ENCODE data around the gene GIGYF2. TPM values are rescaled to one million over a fixed set of nuclear protein-coding genes. Genes with fewer than 3 reads are reported as not detected.
"Not testable (repeated sequence)": the region's sequence is repeated elsewhere in the genome, so short reads cannot be mapped to it uniquely, and the experiment has no call there.

The GIGYF2 gene
- total RNA-seq, 2 donors from 2014 or later: 91.5 to 101 TPM

DNA sequence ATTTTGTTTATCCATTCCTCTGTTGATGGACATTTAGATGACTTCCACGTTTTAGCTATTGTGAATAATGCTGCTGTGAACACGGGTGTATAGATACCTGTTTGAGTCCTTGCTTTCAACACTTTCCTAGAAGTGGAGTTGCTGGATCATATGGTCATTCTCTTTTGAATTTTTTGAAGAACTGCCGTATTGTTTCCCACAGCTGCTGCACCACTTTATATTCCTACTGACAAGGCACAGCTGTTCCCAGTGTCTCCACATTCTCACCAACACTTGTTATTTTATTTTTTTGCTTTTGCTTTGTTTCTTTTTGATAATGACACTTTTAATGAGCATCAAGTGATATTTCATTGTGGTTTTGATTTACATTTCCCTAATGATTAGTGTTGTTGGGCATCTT is 120.6 kb downstream of the GIGYF2 start:
- no peaks in the 10 kb centered on the region for H3K9me3 Mint-ChIP-seq
- ATAC-seq: no peak
- H3K27ac Mint-ChIP-seq: no peak overlapping the region
- no peaks in the 10 kb centered on the region for H3K4me1 Mint-ChIP-seq (ENCODE audit: low read depth in 2 of 2)
- H3K4me3 Mint-ChIP-seq: no peak overlapping the region
- H3K27me3 Mint-ChIP-seq: no peaks in the 10 kb centered on the region
- peaks cover 28% of the 10 kb centered on the region for H3K36me3 Mint-ChIP-seq
- DNase-seq (ENCODE audit: low spot score): no peak

DNA sequence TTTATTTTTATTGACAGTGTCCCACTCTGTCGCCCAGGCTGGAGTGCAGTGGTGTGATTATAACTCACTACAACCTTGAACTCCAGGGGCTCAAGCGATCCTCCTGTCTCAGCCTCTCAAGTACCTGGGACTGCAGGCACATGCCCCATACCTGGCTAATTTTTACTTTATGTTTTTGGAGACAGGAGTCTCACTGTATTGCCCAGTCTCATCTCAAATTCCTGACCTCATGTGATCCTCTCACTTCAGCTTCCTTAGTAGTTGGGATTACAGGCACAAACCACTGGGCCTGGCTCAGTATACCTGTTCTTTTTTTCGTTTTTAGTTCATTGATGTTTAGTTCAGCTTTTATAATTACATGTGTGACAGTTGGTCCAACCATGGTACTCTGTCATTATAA is 132.9 kb downstream of the GIGYF2 start:
- DNase-seq (ENCODE audit: low spot score) (no peak), ATAC-seq (no peak)
- no peaks in the 10 kb centered on the region for H3K9me3 Mint-ChIP-seq
- H3K27ac Mint-ChIP-seq: no peak overlapping the region
- H3K27me3 Mint-ChIP-seq: no peaks in the 10 kb centered on the region
- peaks cover 0 to 5% of the 10 kb centered on the region in 2 donors for H3K4me1 Mint-ChIP-seq (ENCODE audit: low read depth in 2 of 2)
- H3K4me3 Mint-ChIP-seq: no peak overlapping the region
- peaks cover 37% of the 10 kb centered on the region for H3K36me3 Mint-ChIP-seq

DNA sequence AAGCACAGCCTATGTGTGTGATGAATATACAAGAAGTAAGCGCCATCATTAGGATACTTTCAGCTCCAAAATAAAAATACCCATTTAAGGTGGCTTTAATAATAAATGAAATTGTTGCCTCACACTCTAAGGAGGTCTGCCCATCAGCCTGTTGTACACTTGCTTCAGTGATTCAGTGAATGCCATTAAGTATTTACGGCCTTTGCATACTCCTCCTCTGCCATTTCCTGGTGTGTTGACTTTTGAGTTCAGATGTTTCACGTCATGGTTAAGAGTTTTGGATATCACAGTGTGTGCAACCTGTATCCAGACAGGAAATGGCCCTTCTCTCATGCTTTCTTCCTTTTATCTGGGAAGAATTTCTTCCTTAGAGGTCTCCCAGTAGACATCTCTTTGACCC is 134.4 kb downstream of the GIGYF2 start:
- no peak overlapping the region for H3K4me3 Mint-ChIP-seq
- H3K9me3 Mint-ChIP-seq: no peaks in the 10 kb centered on the region
- no peaks in the 10 kb centered on the region for H3K27me3 Mint-ChIP-seq
- ATAC-seq (no peak), DNase-seq (ENCODE audit: low spot score) (no peak)
- peaks cover 33% of the 10 kb centered on the region for H3K36me3 Mint-ChIP-seq
- no peak overlapping the region for H3K27ac Mint-ChIP-seq
- peaks cover 0 to 5% of the 10 kb centered on the region in 2 donors for H3K4me1 Mint-ChIP-seq (ENCODE audit: low read depth in 2 of 2)

DNA sequence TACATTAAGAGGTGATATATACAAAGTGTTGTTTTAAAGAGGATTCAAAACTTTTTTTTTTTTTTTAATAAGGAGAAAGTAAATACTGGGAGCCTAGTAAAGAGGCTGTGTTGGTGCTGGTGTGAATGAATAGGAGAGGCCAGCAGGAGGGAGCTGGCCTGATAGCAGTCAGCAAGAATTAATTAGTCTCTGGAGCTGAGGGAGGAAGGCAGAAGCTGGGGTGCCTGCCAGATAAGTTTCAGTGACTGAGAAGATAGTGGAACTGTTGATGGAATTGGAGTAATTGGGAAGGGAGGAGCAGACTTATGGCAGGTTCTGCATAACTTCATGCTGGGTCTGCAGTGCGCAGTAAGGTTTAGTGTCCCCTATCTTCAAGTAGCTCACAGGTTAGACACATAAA is 136.7 kb downstream of the GIGYF2 start:
- peaks cover 31% of the 10 kb centered on the region for H3K36me3 Mint-ChIP-seq
- DNase-seq (ENCODE audit: low spot score) (no peak), ATAC-seq (no peak)
- no peak overlapping the region for H3K27ac Mint-ChIP-seq
- H3K4me1 Mint-ChIP-seq (ENCODE audit: low read depth in 2 of 2): peaks cover 19 to 21% of the 10 kb centered on the region in 2 donors
- no peak overlapping the region for H3K4me3 Mint-ChIP-seq
- no peaks in the 10 kb centered on the region for H3K9me3 Mint-ChIP-seq
- H3K27me3 Mint-ChIP-seq: no peaks in the 10 kb centered on the region

DNA sequence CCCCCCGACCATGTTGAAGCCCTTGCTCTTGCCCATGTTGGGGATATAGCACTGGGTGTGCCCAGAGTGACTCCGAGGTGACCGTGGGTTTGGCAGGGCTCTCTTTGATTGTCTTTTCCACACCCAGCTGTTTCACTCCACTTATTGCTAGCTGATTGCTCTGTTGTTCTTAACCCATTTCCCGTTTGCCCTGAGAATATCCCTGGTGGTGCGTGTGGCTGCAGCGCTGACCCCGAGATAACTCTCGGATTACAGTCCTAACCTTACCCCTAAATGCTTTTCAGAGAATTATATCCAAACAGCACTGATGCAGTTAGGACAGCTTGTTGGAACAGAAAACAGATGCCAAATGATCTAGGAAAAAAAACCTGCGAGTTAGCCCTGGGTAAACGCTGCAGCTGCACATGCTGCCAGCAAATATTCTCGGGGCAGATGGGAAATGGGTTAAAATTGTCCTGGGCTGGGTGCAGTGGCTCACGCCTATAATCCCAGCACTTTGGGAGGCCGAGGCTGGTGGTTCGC is 138.6 kb downstream of the GIGYF2 start:
- ATAC-seq (no peak), DNase-seq (ENCODE audit: low spot score) (no peak)
- H3K9me3 Mint-ChIP-seq: no peaks in the 10 kb centered on the region
- peaks cover 40% of the 10 kb centered on the region for H3K36me3 Mint-ChIP-seq
- H3K27me3 Mint-ChIP-seq: no peaks in the 10 kb centered on the region
- peak overlapping the region in 1 of 2 donors; percentile 57 for H3K27ac Mint-ChIP-seq
- peaks cover 30 to 40% of the 10 kb centered on the region in 2 donors for H3K4me1 Mint-ChIP-seq (ENCODE audit: low read depth in 2 of 2)
- H3K4me3 Mint-ChIP-seq: no peak overlapping the region

DNA sequence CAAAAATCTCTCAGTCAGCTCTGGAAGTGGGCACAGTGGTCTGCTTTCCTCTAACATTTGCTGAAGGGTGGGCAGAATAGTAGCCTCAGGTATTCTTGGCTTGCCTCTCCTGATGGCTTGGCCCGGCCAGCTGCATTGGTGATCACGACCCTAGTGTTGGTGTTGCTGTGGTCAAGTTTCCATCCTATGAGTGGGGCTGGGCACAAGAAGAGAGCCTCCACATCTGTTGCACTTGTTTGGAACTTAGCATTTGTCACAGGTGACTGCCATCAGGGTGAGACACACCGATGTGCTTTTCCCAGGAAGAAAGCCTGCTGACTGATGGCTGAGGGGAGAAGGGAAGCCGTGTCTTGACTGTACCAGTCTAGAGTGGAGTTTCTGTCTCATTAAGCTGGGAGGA is 139.8 kb downstream of the GIGYF2 start:
- Mint-ChIP-seq H3K27me3 (no peaks in the 10 kb centered on the region), H3K27ac (peak overlapping the region; percentile 92 to 97), H3K4me1 (ENCODE audit: low read depth in 2 of 2) (peaks cover 30 to 41% of the 10 kb centered on the region in 2 donors), H3K36me3 (peaks cover 43% of the 10 kb centered on the region), H3K9me3 (no peaks in the 10 kb centered on the region), H3K4me3 (no peak overlapping the region)
- ATAC-seq (no peak), DNase-seq (ENCODE audit: low spot score) (no peak)

DNA sequence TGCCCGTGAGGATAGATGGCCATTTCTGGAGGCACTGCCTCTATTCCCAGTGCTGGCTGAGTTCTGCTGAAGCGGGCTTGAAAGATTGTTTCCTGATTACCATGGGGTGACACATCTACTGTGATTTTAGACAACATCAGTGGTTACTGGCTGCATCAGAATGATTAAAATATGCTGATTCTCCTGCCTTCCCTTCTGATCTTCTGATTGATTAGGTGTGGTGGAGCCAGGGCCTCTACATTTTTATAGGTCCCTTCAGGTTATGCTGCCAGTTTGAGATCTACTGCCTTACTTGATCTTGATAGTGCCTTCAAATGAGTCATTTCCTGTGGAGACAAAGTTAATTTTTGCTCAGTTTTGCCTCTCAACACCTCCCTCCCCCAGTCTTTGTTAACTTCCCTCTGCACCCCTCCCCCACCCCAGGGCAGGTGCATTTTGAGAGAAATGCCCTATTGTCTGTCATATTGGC is 141.3 kb downstream of the GIGYF2 start:
- peak overlapping the region; percentile 92 to 97 for H3K27ac Mint-ChIP-seq
- no peaks in the 10 kb centered on the region for H3K9me3 Mint-ChIP-seq
- no peaks in the 10 kb centered on the region for H3K27me3 Mint-ChIP-seq
- peaks cover 30 to 41% of the 10 kb centered on the region in 2 donors for H3K4me1 Mint-ChIP-seq (ENCODE audit: low read depth in 2 of 2)
- H3K36me3 Mint-ChIP-seq: peaks cover 44% of the 10 kb centered on the region
- H3K4me3 Mint-ChIP-seq: peak overlapping the region; percentile 80
- ATAC-seq (peak; percentile 84 to 91), DNase-seq (ENCODE audit: low spot score) (peak; percentile 68)

DNA sequence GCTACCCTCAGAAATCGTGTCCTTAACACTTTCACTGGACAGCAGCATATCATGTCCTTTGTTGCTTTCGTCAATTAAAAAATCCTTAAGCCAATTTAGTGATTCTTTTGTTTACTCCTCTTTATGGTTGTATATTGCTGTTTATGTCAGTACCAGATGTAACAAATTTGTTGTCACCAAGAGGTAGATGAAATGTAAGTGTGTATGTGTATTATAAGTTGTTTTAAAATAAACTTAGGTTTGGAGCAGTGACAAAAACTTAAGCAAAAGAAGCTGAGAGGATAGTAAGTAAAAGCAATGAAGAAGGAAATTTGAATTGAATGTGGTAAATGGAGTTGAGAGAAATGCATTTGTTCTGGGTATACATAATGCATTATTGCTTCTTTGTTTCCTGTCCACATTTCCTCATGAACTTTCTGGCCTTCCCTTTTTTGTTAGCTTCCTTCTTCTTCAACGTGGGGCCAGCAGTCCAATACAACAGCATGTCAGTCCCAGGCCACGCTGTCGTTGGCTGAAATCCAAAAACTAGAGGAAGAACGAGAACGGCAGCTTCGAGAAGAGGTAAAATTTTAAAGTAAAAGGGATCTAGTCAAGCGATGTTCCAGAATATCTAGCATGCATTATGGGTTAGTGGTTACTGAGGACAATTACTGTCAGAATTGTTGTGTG is 142.4 kb downstream of the GIGYF2 start:
- Mint-ChIP-seq H3K4me1 (ENCODE audit: low read depth in 2 of 2) (peaks cover 30 to 41% of the 10 kb centered on the region in 2 donors), H3K4me3 (peak overlapping the region; percentile 80)

DNA sequence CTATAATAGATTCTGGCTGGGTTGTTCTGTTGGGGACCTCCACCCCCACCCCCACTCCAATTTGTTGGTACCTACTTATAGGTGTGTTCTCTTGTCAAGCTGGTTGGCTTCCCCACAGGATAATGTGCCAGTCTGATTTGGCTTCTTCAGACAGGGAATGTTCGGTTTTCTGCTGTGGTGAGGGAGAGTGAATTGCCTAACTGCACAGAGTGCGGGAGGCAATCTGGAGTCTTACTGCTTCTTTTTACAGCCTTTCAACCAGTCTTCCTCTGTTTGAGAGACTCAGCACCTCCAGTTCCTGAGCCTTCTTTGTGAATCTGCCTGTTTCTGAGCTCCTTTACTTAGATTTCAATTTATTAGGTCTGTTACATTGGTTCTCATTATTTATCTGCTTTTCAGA is 145.6 kb downstream of the GIGYF2 start:
- Mint-ChIP-seq H3K9me3 (no peaks in the 10 kb centered on the region), H3K27ac (peak overlapping the region in 1 of 2 donors; percentile 19), H3K4me3 (no peak overlapping the region), H3K27me3 (no peaks in the 10 kb centered on the region), H3K36me3 (peaks cover 45% of the 10 kb centered on the region), H3K4me1 (ENCODE audit: low read depth in 2 of 2) (peaks cover 22 to 31% of the 10 kb centered on the region in 2 donors)
- no peak for ATAC-seq
- DNase-seq (ENCODE audit: low spot score): no peak

More for the DNA sequence above, 142.4 kb downstream of the GIGYF2 start:
- Mint-ChIP-seq H3K27ac (peak overlapping the region; percentile 92 to 97), H3K36me3 (peaks cover 45% of the 10 kb centered on the region), H3K9me3 (no peaks in the 10 kb centered on the region), H3K27me3 (no peaks in the 10 kb centered on the region)
- ATAC-seq (no peak), DNase-seq (ENCODE audit: low spot score) (no peak)

DNA sequence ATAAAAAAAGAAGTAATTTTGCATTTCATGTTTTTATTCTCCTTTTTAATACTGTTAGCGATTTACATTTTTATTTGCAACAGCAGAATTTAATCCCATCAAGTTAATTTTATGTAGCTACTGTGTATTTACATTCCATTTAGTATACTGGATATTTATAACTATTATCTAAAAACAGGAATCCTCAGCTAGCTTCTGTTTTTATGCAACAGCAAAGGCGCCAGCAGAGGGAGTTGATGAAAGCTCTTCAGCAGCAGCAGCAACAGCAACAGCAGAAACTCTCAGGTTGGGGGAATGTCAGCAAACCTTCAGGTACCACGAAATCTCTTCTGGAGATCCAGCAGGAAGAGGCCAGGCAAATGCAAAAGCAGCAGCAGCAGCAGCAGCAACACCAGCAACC is 146.7 kb downstream of the GIGYF2 start:
- DNase-seq (ENCODE audit: low spot score) (no peak), ATAC-seq (no peak)
- Mint-ChIP-seq H3K9me3 (no peaks in the 10 kb centered on the region), H3K36me3 (peaks cover 49% of the 10 kb centered on the region), H3K4me1 (ENCODE audit: low read depth in 2 of 2) (peaks cover 11 to 20% of the 10 kb centered on the region in 2 donors), H3K27ac (no peak overlapping the region), H3K4me3 (no peak overlapping the region), H3K27me3 (no peaks in the 10 kb centered on the region)

DNA sequence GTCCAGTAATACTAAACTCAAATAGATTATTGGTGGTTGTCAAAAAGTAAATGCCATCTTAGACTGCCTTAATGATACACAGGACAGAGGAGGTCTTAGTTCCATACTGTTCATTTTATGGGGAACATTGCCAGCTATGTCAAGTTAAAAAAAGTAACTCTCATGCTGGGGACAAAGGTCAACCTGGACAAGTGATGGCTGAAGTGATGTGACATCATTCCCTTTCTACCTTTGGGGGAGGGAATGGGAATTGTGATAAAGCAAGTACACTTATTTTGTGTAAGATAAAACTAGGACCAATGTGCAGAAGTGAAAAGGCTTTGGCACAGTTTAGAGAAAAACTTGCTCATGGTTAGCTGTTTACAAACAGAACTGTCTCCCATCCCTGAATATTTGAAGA is 148.9 kb downstream of the GIGYF2 start:
- H3K4me1 Mint-ChIP-seq (ENCODE audit: low read depth in 2 of 2): peaks cover 0 to 3% of the 10 kb centered on the region in 2 donors
- ATAC-seq (no peak), DNase-seq (ENCODE audit: low spot score) (no peak)
- H3K36me3 Mint-ChIP-seq: peaks cover 38% of the 10 kb centered on the region
- peak overlapping the region in 1 of 2 donors; percentile 25 for H3K27ac Mint-ChIP-seq
- H3K9me3 Mint-ChIP-seq: no peaks in the 10 kb centered on the region
- H3K4me3 Mint-ChIP-seq: no peak overlapping the region
- H3K27me3 Mint-ChIP-seq: no peaks in the 10 kb centered on the region

DNA sequence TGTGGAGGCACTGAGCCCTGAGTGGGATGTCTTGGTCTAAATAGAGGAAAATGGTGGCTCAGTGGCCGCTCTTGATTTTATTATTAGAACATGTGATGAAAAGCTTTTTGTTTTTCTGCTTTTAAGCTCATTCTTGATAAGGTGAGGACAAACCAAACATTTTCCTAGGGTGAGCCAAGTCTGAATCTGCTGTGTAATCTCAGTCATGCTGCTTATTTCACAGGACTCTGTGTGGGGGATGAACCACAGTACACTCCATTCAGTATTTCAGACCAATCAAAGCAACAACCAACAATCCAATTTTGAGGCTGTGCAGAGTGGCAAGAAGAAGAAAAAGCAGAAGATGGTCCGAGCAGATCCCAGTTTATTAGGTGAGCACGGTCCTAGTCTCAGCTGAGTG is 152.9 kb downstream of the GIGYF2 start:
- no peak overlapping the region for H3K4me3 Mint-ChIP-seq
- ATAC-seq (no peak), DNase-seq (ENCODE audit: low spot score) (no peak)
- no peaks in the 10 kb centered on the region for H3K9me3 Mint-ChIP-seq
- H3K27me3 Mint-ChIP-seq: no peaks in the 10 kb centered on the region
- peaks cover 19% of the 10 kb centered on the region for H3K36me3 Mint-ChIP-seq
- no peak overlapping the region for H3K27ac Mint-ChIP-seq
- H3K4me1 Mint-ChIP-seq (ENCODE audit: low read depth in 2 of 2): peaks cover 0 to 3% of the 10 kb centered on the region in 2 donors

DNA sequence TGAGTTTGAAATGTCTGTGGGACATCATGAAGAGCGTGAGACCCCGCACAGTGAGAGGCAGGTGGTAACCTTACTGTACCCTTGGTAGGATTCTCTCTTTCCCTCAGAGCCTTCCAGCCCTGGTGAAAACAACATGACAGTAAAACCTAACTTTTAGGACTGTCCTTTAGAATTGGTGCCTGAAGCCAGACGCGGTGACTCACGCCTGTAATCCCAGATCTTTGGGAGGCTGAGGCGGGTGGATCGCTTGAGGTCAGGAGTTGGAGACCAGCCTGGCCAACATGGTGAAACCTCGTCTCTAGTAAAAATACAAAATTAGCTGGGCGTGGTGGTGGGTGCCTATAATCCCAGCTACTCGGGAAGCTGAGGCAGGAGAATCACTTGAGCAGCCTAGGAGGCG is 154.9 kb downstream of the GIGYF2 start:
- not testable (repeated sequence) for H3K27me3 Mint-ChIP-seq; H3K27ac Mint-ChIP-seq; H3K4me1 Mint-ChIP-seq (ENCODE audit: low read depth in 2 of 2); H3K4me3 Mint-ChIP-seq; DNase-seq (ENCODE audit: low spot score); ATAC-seq; H3K9me3 Mint-ChIP-seq
- peaks cover 16% of the 10 kb centered on the region for H3K36me3 Mint-ChIP-seq

DNA sequence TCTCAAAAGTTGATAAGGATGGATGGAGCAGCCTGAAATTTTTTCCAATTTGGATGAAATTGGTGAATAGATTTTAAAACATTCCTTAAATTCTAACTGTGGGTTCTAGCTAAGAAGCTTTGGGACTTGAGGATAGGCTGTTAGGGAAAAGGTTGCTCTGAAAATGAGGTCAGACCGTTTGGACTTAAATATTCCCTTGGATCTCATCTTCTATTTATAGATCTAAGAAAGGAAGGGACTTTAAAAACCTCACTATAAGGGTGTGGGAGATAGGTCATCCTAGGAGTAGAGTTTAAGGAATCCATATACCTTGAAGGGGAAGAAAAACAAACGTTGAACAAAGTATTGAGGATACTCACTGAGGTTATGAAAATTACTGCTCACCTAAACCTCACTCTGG is 155.5 kb downstream of the GIGYF2 start:
- no peak overlapping the region for H3K27ac Mint-ChIP-seq
- no peaks in the 10 kb centered on the region for H3K27me3 Mint-ChIP-seq
- ATAC-seq: no peak
- H3K4me1 Mint-ChIP-seq (ENCODE audit: low read depth in 2 of 2): peaks cover 0 to 3% of the 10 kb centered on the region in 2 donors
- H3K9me3 Mint-ChIP-seq: no peaks in the 10 kb centered on the region
- H3K36me3 Mint-ChIP-seq: peaks cover 22% of the 10 kb centered on the region
- DNase-seq (ENCODE audit: low spot score): no peak
- no peak overlapping the region for H3K4me3 Mint-ChIP-seq

Data from natural killer cell treated with Interleukin-12 subunit alpha and Interleukin-12 subunit beta and Interleukin-15 and Interleukin-18, amount 100 ng/mL, for 72 hours (primary cell).